SK-N-SH treated with all-trans-retinoic acid at 6 μM for 48 hours (cell line): ENCODE data around the gene PDE6B.

Experiments used
- ISL1 ChIP-seq: fragments of 250-450 bp; sonication (Bioruptor Pico); IDR thresholded peaks from 2 replicates; pipeline ENCODE4 v2.1.2; 2022; ENCODE audit warnings: mild to moderate bottlenecking, moderate library complexity
- PPARA ChIP-seq: fragments of 250-450 bp; sonication (Bioruptor Pico); IDR thresholded peaks from 2 replicates; pipeline ENCODE4 v1.5.0; 2020; ENCODE audit warnings: mild to moderate bottlenecking, borderline replicate concordance
- SNAI2 ChIP-seq: fragments of 250-450 bp; sonication (Bioruptor Pico); IDR thresholded peaks from 2 replicates; pipeline ENCODE4 v1.5.0; 2020; ENCODE audit warnings: mild to moderate bottlenecking, moderate library complexity
- ZNF8 ChIP-seq: fragments of 450-650 bp; formaldehyde crosslinking; IDR thresholded peaks from 2 replicates; pipeline ENCODE4 v1.5.0; 2020; ENCODE audit warnings: mild to moderate bottlenecking, moderate library complexity

DNA sequence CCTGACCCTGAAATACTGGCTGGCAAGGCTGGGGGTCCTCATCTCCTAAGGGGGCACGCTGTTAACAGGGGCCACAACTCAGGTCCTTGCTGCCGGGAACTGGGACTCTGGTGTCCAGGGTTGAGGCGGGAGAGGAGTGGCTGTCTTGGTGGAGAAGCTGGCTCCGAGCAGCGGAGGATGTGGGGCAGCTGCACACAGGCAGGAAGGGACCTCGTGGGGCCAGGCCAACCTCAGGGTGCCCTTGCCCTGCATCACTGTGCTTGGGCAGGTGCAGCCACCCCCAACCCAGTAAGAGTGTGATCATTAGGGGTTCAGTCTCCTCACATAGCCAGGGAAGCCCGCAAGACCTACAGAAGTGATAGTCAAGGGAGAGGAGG is 12.6 kb upstream of the PDE6B start:
- TF ChIP-seq ZNF8 (CRISPR knock-in tag) (no peak), ISL1 (CRISPR knock-in tag) (no peak), SNAI2 (CRISPR knock-in tag) (no peak), PPARA (no peak)
